GM20431 (cell line): Measurements from ENCODE around the gene MCOLN1.
"Not testable (repeated sequence)": the region's sequence is repeated elsewhere in the genome, so short reads cannot be mapped to it uniquely, and the experiment has no call there.

ENCODE experiments used
- in situ Hi-C: fragments of 300-500 bp; cut with MseI, MboI; formaldehyde crosslinking; loops from one replicate; pipeline ENCODE4 v1.15.0; 2020; ENCODE audit warnings: low sequenced_read_pairs; ENCODE audit not compliant: unreplicated experiment

The MCOLN1 gene

GRCh38 chr19:7522923-7523667, 671 bp downstream of the MCOLN1 start:
- in situ Hi-C loops: no loop called here

- in situ Hi-C loops: no loop called here
Observed at GRCh38 chr19:7524523-7524922, 2.1 kb downstream of the MCOLN1 start.

GRCh38 chr19:7524992-7525739, 2.7 kb downstream of the MCOLN1 start:
- in situ Hi-C loops: no loop called here

GRCh38 chr19:7526059-7526929, 3.9 kb downstream of the MCOLN1 start:
- in situ Hi-C loops: no loop called here

- in situ Hi-C loops: no loop called here
Observed at GRCh38 chr19:7527516-7528191, 5.2 kb downstream of the MCOLN1 start.

- in situ Hi-C loops: no loop called here
Observed at GRCh38 chr19:7528192-7528519, 5.7 kb downstream of the MCOLN1 start.

- in situ Hi-C loops: no loop called here
Observed at GRCh38 chr19:7528522-7529245, 6.3 kb downstream of the MCOLN1 start.

- in situ Hi-C loops: no loop called here
Observed at GRCh38 chr19:7529246-7529600, 6.8 kb downstream of the MCOLN1 start.

GRCh38 chr19:7529610-7530490, 7.4 kb downstream of the MCOLN1 start:
- in situ Hi-C loops: no loop called here

GRCh38 chr19:7533281-7533885, 11.0 kb downstream of the MCOLN1 start:
- in situ Hi-C loops: no loop called here

GRCh38 chr19:7533925-7534480, 11.6 kb downstream of the MCOLN1 start:
- in situ Hi-C loops: no loop called here

GRCh38 chr19:7534531-7535046, 12.2 kb downstream of the MCOLN1 start:
- in situ Hi-C loops: no loop called here

- in situ Hi-C loops: no loop called here
Observed at GRCh38 chr19:7535047-7535997, 12.9 kb downstream of the MCOLN1 start, which contains the start of gene PNPLA6. Gene PNPLA6 (plus strand): TSS chr19:7535717. CDS start chr19:7535789, 72 bp downstream.

GRCh38 chr19:7535998-7536695, 13.7 kb downstream of the MCOLN1 start:
- in situ Hi-C loops: no loop called here

- in situ Hi-C loops: not testable (repeated sequence)
Observed at GRCh38 chr19:7538990-7539389, 16.6 kb downstream of the MCOLN1 start.

- in situ Hi-C loops: no loop called here
Observed at GRCh38 chr19:7539827-7540425, 17.5 kb downstream of the MCOLN1 start.
